GM18498 (cell line): ENCODE measurements around the gene STIM1.

Source experiments
- ATAC-seq: cut with Tn5 transposase; IDR thresholded peaks from one replicate; pipeline ENCODE4 v1.9.1; 2021; ENCODE audit warnings: mild to moderate bottlenecking, moderate library complexity; ENCODE audit not compliant: unreplicated experiment

STIM1 gene

DNA sequence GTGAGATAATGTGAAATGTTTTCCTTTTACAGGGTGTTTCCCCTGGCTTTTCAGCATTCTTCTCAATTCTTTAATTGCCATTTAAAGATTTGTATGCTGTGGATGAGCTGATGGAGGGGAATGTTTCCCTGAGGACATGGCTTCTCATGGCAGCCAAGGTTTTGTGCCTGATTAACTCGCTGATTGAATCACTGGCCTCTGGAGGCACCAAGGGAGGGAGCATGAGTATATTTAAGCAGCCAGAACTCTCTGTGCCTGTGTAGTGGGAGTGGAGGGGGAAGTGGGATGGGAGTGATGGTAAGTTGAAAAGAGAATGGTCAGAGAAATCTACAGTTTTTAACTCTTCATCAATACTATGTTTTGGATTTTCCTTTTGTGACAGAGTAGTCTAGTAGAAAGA, 88.7 kb downstream of the STIM1 start:
- no peak for ATAC-seq

- ATAC-seq: no peak
These were observed 91.1 kb downstream of the STIM1 start for GRCh38 chr11:3946455-3947017.

DNA sequence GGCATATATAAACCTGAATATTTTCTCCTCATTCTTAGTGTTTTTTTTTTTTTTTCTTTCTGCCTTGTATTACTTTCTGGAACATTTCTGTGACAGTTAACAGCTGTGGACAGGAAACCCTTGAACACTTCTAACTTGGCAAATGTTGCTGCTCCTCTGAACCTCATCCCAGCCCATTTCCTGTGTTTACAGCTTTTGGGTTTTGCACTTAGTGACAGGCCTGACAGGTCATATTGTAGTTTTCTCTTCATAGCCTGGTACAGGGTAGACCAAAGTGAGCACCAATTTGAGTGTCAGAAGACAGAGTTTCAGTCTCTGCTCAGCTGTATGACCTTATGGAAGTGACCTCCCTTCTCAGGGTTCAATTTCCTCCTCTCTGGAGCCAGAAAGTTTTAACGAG, 91.6 kb downstream of the STIM1 start:
- peak; percentile 75 for ATAC-seq

DNA sequence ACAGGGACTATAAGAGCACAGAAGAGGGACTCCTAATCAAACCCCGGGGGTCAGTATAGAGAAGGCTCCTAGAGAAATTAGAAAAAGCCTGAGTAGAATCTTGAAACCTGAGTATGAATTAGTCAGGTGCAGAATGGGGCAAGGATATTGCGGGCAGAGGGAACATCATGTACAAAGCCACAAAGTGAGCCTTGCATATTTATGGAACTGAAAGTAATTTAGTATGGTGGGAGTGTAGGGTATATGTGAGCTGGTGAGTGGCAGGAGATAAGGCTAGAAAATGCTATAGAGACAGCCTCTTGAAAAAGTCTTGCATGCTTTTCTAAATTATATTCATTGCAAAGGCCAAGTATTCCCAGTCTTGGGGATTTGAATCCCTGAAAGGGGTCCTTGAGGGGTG, 93.7 kb downstream of the STIM1 start:
- peak; percentile 71 for ATAC-seq

GRCh38 chr11:3950996-3951660, 95.7 kb downstream of the STIM1 start:
- ATAC-seq: no peak

- no peak for ATAC-seq
These were observed 97.3 kb downstream of the STIM1 start for GRCh38 chr11:3952715-3953114.

DNA sequence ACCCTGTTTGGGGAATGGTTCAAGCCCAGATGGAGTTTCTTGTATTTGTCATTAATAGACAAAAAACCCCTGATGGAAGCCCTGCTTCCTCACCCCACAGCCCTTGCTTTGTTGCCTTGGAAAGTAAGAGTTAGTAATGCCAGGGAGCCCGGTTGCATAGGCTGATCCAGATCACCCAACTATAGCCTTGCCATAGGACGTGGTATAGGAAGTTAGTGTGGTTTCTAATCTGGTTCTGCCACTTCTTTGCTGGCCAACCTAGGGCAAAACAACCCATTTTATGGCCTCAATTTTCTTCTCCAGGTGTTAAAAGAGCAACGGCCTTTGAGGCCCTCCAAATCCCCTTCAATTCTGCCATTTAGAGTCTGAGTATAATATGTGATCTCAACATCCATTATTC, 97.9 kb downstream of the STIM1 start:
- no peak for ATAC-seq

- no peak for ATAC-seq
These were observed 99.2 kb downstream of the STIM1 start for GRCh38 chr11:3954448-3955298.

DNA sequence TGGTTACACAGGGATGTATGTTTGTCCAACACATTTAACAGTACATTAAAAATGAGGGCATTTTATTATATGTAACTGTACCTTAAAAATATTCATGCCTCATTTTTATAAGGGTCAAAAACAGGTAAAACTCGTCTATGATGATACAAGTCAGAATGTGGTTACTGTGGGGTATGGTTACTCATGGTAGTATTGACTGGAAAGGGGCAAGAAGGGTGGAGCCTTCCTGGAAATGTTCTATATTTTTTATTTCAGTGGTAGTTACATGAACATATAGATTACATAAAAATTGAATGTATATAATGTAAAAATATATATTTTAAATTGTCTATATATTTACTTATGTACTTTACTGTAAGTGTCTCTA, 99.8 kb downstream of the STIM1 start:
- no peak for ATAC-seq

DNA sequence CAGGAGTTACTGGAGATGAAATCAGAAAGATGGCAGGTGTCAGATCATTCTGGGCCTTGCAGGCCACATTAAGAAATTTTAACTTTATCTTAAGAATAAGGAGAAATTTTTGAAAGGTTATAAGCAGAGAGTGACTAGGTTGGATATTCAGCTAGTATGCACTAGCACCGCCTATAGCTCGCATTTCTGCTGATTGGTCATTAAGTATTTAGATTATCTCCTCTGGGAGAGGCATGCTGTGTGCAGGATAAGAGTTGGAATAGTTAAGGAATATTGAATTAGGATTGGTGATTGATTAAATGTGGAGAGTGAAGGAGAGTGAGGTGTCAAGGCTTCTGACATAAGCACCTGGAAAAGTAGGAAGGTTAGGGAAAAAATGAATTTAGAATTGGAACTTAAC, 100.6 kb downstream of the STIM1 start:
- no peak for ATAC-seq

DNA sequence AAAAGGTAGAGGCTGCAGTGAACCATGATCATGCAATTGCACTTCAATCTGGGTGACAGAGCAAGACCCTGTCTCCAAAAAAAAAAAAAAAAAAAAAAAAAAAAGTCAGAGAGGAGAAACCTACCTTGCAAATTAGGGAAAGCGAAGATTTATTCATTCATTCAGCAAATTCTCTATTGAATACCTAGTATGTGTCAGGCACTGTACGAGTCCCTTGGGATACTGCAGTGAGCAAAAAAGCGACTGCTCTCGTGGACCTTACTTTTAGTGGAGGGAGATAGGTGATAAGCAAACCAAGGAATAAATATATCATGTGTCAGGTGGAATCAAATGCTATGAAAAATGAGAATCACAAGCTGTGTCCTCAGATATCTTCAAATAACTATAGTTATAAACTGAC, 101.3 kb downstream of the STIM1 start:
- no peak for ATAC-seq

GRCh38 chr11:3957437-3957836, 102.0 kb downstream of the STIM1 start:
- ATAC-seq: no peak

DNA sequence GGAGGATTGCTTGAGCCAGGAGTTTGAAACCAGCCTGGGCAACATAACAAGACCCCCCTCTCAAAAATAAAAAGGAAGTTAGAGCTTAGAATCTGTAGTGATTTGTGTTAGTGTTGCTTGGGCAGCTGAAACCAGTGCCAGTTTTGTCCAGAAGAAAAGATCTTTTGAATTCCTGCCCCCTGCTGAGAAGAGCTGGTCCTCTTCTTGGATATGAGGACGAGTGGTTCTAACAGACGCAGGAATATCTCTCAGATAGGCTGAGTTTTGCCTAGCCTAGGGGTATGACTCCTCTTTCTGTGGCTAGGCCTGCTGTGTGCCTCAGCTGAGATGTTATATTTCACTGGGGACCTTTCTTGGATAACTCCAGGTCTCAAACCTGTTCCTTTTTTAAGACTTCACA, 102.8 kb downstream of the STIM1 start:
- ATAC-seq: no peak

DNA sequence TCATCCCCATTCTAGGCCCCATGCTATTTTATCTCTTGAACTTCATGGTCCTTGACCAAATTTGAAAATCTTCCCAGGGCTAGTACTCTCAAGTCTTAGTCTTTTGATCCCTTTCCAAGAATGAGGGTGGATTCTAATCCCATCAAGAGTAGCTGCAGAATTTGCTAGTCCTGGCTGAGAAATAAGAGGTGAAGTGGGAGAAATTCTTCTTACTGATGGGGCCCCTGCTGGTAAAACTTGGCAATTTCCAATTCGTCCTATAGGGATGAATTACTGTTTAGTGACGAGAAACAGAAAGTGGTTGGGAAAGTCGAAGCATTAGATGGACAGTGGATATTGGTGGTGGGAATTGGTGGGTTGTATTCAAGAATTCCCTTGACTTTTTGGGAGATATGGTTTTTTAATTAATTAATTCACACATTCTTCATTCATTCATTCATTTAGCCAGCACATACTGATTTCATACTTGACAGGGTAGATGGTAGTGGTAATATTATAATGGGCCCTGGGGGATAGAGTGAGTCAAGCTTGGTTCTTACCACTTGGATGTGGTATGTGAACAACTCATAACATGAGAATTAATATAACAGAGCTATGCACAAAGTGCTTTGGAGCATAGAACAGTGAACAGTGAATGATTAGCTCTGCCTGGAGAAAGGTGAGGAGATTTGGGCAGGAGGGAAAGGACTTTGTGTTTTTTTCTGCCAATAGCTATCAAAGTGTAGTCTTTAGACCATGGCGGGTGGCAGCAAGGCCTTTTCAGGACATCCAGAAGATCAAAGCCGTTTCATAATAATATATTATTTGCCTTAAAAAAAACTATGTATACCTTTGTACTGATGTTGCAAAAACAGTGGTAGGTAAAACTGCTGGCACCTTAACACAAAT, 103.8 kb downstream of the STIM1 start:
- no peak for ATAC-seq

DNA sequence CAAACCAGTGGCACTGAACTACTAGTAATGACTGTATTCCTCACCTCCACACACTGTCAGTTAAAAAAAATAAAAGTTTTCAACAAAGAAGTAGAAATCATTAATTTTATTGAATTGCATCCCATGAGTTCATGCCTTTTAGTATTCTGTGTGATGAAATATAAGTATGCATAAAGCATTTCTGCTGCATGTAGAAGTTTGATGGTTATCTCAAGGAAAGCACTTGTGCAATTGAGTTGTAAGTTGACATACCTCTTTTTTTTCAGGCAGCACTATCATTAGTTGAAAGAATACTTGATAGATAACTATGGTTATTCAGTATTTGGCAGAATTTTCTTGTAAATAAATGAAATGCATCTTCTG, 104.4 kb downstream of the STIM1 start:
- ATAC-seq: no peak

DNA sequence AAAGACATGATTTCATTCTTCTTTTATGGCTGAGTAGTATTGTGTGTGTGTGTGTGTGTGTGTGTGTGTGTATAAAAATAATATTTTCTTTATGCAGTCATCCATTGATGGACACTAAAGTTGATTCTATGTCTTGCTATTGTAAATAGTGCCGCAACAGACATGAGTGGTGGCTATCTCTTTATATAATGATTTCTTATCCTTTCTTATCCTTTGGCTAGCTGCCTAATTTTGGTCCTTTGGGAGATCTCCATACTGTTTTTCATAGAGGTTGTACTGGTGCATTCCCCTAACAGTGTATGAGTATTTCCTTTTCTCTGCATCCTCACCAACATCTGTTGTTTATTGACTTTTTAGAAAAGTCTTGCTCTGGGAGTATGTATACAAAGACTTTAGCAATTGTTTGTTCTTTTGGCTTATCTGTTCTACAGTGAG, 107.0 kb downstream of the STIM1 start:
- no peak for ATAC-seq

GRCh38 chr11:3964056-3964455, 108.6 kb downstream of the STIM1 start:
- no peak for ATAC-seq

DNA sequence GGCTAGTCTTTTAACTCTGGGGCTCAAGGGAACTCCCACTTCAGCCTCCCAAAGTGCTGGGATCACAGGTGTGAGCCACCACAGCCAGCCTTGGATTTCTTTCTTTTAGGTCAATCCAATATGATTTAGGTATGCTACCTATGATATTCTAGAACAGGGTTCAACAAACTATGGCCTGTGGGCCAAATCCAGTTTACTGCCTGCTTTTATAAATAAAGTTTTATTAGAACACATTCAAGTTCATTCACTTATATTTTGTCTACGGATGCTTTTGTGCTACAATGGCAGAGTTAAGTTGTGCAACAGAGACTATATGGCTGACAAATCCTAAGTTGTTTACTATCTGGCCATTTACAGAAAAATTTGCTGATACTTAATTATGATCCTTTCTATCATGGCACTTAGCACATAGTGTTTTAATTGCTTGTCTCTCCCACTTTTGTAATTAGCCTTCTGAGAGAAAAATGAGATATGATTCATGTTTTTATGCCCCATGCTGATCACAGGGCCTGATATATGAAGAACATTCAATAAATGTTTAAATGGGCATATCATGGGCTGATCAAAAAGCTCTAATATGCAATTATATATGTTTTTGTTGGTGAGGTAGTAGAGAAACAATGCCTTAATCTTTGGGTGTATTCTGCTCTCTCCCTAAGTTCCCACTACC, 109.6 kb downstream of the STIM1 start:
- no peak for ATAC-seq

DNA sequence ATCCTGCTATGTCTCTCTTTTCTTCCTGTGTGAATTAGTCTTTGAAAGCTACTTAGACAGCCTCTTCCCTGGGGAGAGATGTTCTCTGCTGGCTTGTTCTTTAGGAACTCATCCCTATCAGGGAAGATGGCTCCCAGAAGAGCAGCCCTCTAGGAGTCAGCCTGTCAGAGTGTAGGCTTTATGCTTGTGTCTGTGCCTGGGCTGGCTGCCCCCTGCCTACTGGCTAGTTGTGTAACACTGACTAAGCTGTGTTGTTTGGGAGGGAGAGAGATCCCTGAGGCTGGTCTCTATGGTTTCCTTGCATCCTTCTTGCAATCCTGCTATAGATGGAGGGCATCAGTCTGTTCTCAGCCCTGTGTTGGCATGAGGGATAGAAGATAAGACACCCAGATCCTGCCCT, 112.2 kb downstream of the STIM1 start:
- ATAC-seq: no peak

GRCh38 chr11:3969200-3969599, 113.7 kb downstream of the STIM1 start:
- no peak for ATAC-seq

- ATAC-seq: no peak
These were observed 114.1 kb downstream of the STIM1 start for GRCh38 chr11:3969613-3970012.
